ENCODE measurements around the gene GRID1. TPM values are rescaled to one million over a fixed set of nuclear protein-coding genes. Genes with fewer than 3 reads are reported as not detected.

Gene GRID1
- total and polyA plus RNA-seq, 11 donors: 0.69 to 3.4 (median 1.6) TPM

GRCh38 chr10:86163522-86164173 lies 202.9 kb downstream of the GRID1 start:
- no peaks in the 10 kb centered on the region for H3K9me3 ChIP-seq
- ATAC-seq (no peak), DNase-seq (no peak)
- no peaks in the 10 kb centered on the region for H3K27me3 ChIP-seq
- TF ChIP-seq POLR2A (IDR thresholded peaks at IDR 0.05): no peak
- TF ChIP-seq CTCF (IDR thresholded peaks at IDR 0.05): no peak
- H3K27ac ChIP-seq: no peak overlapping the region
- H3K4me1 ChIP-seq: no peaks in the 10 kb centered on the region
- 63 to 78% (median 71%) methylated on average over 12 to 13 of the region's 13 CpGs for WGBS, 4 donors
- H3K4me3 ChIP-seq: no peak overlapping the region
- no peaks in the 10 kb centered on the region for H3K36me3 ChIP-seq
- intact Hi-C loops (cut with DNase I): no loop called here

GRCh38 chr10:86162696-86163400 lies 203.7 kb downstream of the GRID1 start:
- intact Hi-C loops (cut with DNase I): no loop called here

GRCh38 chr10:86162036-86162435 lies 204.6 kb downstream of the GRID1 start:
- H3K36me3 ChIP-seq: no peaks in the 10 kb centered on the region
- H3K4me1 ChIP-seq: no peaks in the 10 kb centered on the region
- DNase-seq (no peak), ATAC-seq (no peak)
- H3K27me3 ChIP-seq: no peaks in the 10 kb centered on the region
- H3K27ac ChIP-seq: no peak overlapping the region
- H3K4me3 ChIP-seq: no peak overlapping the region
- WGBS, 4 donors: 66 to 80% (median 74%) methylated on average over 2 of the region's 2 CpGs
- TF ChIP-seq CTCF (IDR thresholded peaks at IDR 0.05) (no peak), POLR2A (IDR thresholded peaks at IDR 0.05) (no peak)
- H3K9me3 ChIP-seq: no peaks in the 10 kb centered on the region
- intact Hi-C loops (cut with DNase I): no loop called here

More at GRCh38 chr10:86162696-86163400, 203.7 kb downstream of the GRID1 start:
- 92 to 94% (median 93%) methylated on average over 5 of the region's 5 CpGs for WGBS, 4 donors
- TF ChIP-seq POLR2A (IDR thresholded peaks at IDR 0.05) (no peak), CTCF (IDR thresholded peaks at IDR 0.05) (no peak)
- ATAC-seq: no peak
- no peak for DNase-seq
- Histone ChIP-seq H3K36me3 (no peaks in the 10 kb centered on the region), H3K4me1 (no peaks in the 10 kb centered on the region), H3K9me3 (no peaks in the 10 kb centered on the region), H3K4me3 (no peak overlapping the region), H3K27ac (no peak overlapping the region), H3K27me3 (no peaks in the 10 kb centered on the region)

GRCh38 chr10:86160890-86161585 lies 205.6 kb downstream of the GRID1 start:
- intact Hi-C loops (cut with DNase I): no loop called here

More at GRCh38 chr10:86160890-86161585, 205.6 kb downstream of the GRID1 start:
- H3K27ac ChIP-seq: no peak overlapping the region
- ATAC-seq: no peak
- no peak for TF ChIP-seq CTCF (IDR thresholded peaks at IDR 0.05)
- no peak for TF ChIP-seq POLR2A (IDR thresholded peaks at IDR 0.05)
- WGBS, 4 donors: 77 to 89% (median 84%) methylated on average over 8 of the region's 8 CpGs
- no peaks in the 10 kb centered on the region for H3K9me3 ChIP-seq
- no peak for DNase-seq
- no peaks in the 10 kb centered on the region for H3K27me3 ChIP-seq
- H3K4me1 ChIP-seq: no peaks in the 10 kb centered on the region
- no peak overlapping the region for H3K4me3 ChIP-seq
- no peaks in the 10 kb centered on the region for H3K36me3 ChIP-seq
